Stimulated activated CD4-positive, alpha-beta T cell treated with anti-CD3 and anti-CD28 coated beads, Interleukin-4, amount 100 ng/mL, for 1 hour (primary cell): ENCODE measurements around the gene BATF.

Experiments
- DNase-seq: peaks from one replicate; pipeline ENCODE4 v3.0.0-alpha.2; 2020

The BATF gene

DNA sequence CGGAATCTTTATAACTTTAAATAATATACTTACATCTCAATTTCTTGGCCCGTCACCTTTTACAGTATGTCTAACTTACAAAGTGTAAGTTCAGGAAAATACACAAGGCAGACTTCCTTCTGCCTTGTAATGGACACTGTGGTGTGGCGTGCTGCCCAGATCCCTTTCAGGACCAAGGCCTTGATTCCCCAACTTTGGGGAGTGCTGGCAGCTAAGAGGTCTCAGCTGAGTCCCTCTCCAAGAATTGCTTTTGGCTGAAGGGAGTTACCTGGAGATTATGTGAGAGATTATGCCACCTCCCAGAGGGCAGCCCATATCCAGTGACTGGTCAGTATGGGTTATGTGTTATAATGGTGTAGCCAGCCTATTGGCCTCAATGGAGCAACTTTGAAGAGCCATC lies 21.2 kb upstream of the BATF start:
- no peak for DNase-seq

DNA sequence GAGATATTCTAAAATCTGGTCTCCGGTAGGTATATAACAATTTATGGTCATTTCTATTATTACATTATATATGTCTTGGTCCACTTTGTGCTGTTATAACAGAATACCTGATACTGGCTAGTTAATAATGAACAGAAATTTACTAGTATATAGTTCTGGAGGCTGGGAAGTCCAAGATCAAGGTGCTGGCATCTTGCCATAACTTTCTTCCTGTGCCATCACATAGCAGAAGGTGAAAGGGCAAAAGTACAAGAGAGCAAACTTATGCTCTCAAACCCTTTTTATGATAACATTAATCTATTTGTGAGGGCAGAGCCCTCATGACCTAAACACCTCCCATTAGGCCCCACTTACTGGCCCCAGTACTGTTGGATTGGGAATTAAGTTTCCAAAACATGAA lies 17.9 kb upstream of the BATF start:
- DNase-seq, result no peak

DNA sequence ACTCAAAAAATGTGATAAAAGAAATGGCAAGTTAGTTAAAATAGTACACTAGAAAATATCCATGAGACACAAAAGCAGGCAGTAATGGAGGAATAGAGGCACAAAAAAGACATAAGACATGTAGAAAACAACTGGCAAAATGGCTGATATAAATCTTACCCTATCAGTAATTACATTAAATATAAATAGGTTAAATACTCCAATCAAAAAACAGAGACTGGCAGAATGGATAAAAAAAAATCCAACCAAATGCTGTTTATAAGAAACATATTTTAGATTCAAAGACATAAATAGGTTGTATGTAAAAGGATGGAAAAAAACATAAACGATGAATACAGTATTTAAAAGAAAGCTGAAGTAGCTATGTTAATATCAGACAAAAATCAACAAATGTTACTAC lies 15.3 kb upstream of the BATF start:
- no peak for DNase-seq

DNA sequence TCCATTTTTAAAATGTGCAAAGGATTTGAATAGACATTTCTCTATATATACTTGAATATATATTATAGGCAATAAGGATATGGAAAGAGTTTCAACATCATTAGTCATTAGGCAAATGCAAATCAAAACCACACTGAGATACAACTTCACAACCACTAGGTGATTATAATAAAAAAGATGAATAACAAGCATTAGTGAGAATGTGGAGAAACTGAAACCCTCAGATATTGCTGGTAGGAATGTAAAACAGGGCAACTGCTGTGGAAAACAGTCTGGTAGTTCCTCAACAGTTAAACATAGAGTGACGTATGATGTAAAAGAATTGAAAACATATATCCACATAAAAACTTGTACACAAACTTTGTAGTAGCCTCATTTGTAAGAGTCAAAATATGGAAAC lies 11.7 kb upstream of the BATF start:
- no peak for DNase-seq

DNA sequence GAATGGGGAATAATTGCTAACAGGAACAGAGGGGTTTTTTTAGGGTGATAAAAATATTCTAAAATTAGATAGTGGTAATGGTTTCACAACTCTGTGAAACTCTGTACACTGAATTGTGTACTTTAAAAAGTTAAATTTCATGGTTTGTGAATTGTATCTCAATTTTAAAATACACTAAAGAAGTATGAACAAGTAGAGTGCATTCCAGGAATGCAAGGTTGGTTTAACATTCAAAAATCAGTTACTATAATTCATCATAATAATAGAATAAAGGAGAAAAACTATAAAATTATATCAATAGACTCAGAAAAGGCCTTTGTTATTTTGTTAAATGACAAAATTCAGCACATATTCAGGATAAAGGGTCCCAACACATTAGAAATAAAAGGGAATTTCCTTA lies 11.1 kb upstream of the BATF start:
- DNase-seq, result no peak

DNA sequence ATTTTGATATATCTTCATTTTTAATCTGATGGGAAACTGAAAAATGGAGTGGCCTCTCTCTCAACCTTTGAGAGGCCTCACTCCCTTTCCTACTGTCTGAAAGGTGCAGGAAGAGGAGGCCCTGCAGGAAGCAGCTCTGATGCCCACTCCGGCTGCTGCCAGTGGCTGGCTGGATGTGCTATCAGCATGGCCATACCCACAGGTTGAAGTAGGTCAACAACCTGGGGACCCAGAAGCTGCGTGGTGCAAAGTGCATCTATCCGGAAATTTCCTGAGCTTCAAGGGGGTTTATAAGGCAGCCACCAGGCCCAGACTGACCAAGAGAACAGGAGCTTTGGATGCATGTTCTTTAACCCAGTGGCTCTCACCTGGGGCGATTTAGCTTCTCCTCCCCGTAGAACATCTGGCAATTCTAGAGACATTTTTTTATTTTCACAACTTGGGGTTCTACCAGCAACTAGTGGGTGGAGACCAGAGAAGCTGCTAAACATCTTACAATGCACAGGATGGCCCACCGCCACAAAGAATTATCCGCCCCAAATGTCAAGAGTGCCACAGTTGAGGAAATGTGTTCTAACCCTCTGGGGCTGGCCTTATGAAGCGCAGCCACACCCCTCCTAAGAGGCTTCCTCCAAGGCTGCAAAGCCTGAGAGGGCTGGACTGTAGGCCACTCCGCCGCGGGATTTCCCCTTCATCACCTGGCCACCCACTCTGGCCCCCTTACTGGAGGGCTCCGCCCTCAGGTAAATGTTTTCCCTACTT lies 8.2 kb upstream of the BATF start:
- DNase-seq, result no peak

DNA sequence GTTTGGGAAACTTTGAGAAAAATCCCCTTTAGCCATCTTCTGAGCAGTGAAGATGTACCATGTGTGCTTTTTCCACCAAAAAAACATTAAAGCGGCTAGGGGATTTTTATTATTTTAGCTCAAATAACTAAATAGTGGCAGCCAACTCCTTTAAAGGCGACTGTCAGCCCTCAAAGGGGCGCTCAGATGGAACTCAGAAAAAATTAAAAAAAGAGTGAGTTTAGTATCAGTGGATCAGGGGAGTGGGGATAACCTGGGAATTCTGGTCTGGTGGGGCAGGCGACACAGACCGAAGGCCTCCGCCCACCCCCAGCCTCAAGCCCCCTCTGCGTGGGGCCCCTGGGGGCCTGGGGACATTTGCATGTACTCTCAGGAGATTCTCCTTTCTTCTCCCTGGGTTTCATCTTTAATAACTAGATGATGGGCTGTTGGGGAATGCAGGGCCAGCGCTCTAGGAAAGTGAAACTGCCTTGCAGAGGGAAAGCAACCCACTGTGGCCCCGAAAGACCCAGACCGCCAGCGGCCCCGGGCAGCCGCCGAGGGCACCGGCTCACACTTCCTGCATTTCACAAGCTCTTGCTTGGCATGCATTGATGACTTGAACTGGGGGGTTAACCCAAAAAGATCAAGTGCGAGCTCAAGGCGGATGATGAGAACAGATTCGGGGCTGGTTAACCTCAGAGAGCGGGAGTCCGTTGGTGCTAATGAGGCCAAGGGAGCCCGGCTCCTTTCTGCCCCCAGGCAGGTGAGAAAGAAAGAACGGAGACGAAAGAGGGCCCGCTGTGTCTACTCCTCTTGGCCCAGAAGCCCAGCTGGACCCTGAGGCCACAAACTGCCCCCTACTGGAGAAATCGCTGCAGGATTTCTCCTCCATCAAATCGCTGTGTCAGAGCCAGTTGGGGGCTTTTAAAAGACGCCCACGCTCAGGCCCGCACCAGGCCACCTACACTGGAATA lies 7.3 kb upstream of the BATF start:
- peak; percentile 42 for DNase-seq

DNA sequence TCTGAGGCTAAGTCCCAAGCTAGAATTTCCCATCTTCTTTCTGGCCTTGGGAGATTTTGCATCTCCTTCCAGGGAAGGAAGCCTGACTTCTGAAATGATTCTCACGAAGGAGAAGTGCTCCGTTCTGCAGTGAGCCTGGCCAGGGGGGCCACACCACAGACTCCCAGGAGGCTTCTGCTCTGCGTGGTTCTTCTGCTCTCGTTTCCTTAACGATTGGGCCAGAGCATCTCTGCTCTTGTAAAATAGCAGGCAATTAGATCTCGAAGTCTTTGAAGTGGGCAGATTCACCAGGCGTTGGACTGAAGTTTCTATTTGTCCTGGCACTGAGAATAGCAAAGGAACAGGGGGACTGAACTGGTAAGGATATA lies 6.7 kb upstream of the BATF start:
- no peak for DNase-seq

DNA sequence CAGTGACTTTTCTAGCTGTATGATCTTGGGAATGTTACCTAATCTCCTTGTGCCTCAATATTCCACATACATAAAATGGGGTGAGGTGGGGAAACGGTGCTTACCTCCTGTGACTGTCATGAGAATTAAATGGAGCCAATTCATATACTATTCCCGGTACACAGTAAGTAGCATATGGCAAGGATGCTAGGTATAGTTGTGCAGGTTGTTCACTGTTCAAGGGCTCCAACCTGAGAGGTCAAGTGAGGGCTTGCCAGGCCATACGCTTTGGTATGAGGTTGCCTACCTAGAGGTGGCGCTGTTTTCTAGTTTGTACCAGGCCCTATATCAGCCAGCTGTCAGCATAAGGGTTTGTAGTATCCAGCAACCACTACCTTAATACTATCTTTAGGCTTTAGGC lies 3.6 kb upstream of the BATF start:
- no peak for DNase-seq

DNA sequence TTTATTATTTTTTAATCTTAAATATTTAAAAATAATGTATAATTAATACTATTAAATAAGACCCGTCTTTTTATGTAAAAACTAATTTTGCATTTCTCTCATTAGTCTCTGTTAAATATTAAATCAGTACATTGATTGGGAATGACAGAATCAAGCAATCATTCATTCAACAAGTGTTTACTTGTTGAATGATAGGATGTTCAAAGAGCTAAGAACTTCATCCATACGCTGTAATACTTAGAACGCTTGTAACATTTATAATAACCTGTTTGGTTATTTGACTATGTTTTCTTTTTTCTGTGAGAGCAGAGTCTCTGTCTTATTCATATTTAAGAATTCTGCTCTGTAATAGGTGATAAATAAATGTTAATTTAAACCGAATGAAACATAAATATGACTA lies 2.9 kb upstream of the BATF start:
- DNase-seq, result no peak

DNA sequence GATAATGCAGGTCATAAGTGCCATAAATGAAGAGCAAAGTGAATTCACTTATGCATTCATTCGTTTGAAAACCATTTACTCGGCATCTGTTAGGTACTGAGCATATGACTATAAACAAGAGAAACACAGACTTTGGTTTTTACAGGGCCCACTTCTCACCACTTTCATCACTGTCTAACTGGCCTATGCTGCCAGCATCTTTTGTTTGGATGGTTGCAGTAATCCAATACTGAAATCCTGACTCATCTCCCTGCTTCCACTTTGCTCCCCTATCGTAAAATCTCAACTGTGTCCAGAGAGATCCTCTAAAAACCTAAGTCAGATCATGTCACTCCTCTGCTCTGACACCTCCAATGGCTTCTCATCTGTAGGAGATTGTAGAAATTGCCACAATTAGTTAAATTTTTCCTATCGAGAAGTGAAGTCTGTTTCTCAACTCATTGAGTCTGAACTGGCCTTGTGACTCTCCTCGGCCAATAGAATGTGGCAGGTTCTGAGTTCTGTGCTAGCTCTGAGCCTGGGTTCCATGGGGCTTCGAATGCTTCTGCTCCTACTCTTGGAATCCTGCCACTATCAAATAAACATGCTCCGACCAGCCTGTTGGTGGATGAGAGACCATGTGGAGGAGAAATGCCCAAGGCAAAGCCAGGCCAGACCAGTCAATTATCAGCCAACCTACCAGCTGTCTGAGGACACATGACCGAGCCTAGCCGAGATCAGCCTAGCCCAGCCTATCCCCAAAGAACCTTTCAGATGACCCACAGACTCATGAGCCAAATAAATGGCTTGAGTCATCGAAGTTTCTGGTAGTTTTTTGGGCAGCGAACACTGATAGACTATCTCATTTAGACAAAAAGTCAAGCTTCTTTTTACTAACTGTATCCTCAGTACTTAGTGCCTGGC lies 2.2 kb upstream of the BATF start:
- no peak for DNase-seq

DNA sequence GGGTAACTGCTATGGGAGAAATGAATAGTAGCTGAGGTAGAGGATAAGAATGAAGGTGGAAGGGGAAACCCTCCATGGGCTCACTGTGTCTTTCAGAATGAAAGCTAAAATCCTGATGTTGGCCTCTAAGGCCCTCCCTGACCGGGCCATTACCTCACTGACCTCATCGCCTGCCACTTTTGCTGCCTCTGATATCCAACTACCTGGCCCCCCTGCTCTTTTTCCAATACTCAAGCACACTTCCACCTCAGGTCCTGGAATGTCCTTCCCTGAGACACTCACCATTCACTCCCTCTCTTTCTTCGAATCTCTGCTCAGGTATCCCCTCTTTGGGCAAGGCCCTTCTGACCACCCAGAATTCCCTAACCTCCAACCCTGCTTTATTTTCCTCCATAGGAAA lies 1.4 kb upstream of the BATF start:
- DNase-seq, result no peak

DNA sequence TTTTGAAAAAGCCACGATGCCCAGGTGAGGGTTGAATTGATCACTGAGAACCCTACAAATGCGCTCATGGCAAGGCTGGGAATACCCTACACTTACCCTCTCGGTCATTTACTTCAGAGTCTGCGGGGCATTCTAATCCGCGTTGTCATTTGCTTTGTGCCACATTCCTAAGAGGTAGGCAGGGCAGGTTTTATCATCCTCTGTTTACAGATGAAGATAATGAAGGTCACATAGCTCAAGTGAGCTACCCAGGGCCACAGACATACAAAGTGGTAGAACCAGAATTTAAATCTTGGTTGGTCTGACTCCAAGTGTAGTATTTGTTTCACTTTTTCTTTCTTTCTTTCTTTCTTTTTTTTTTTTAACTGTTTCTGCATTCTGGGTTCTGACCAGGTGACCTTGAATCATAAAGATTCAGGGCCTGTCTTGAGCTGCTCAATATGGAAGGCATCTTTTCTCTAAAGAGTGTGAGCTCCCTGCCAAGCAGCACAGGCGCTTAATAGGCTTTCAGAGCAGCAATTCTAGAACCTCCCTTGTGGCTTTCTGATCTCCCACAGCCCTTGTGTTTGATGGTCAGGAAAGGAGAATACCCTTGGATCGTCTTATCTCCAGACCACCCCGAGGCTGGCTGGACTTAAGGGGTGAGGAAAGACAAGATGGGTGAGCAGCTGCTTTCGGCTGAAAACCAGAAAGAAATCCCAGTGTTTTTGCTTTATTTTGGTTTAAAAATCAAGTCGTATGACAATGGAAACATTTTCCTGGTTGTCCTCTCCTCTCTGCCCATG lies 662 bp upstream of the BATF start:
- DNase-seq, result no peak

DNA sequence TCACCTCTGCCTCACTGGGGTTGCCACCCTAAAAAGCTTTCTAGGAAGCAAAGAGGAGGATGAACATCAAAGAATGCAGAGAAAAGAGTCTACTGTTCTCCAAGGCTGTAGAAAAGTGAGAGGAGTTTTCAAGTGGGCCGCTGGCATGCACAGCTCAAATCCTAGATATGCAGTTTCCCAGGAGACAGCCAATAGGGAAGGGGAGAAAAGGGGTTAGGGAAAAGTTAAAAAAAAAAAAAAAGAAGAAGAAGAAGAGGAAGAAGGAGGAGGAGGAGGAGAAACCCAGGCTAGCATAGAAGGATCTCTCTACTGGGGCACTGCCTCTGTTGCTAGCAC lies 682 bp downstream of the BATF start:
- DNase-seq, result no peak

DNA sequence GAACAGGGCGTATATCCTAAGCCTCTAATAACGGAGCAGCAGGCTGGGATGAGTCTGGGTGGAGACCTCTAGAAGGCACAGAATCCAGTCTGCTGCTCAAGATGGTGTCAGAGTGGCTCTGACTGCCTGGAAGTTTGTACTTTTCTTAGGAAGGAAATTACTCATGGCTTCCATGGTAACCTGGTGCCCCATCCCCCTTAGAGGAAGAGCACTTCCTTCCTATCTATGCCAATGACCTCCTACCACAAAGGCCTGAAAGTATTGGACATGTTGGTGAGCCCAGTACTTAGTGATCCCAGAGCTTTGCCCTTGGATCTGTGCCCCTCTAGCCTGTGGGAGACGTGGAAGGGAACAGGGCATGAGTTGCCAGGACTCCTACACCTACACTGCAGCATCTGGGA lies 1.5 kb downstream of the BATF start:
- DNase-seq, result no peak

DNA sequence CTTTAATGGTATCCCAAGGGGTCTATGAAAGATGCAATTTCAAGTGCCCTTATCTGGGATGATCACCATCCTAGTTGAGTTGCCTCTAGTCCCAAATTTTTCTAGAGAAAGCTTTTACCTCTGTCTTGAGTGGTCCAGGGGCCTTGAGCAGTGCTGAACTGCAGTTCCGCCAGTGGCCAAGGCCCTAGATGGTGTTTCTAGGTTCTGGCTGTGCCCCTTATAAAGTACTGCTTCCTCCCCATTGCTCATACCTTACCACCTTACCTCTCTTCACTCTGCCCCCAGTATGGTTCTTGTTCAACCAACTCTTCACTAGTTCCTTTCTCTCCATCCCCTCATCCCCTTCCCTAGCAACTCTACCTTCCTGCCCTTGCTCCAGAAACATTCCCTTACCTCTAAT lies 3.7 kb downstream of the BATF start:
- DNase-seq, result no peak

DNA sequence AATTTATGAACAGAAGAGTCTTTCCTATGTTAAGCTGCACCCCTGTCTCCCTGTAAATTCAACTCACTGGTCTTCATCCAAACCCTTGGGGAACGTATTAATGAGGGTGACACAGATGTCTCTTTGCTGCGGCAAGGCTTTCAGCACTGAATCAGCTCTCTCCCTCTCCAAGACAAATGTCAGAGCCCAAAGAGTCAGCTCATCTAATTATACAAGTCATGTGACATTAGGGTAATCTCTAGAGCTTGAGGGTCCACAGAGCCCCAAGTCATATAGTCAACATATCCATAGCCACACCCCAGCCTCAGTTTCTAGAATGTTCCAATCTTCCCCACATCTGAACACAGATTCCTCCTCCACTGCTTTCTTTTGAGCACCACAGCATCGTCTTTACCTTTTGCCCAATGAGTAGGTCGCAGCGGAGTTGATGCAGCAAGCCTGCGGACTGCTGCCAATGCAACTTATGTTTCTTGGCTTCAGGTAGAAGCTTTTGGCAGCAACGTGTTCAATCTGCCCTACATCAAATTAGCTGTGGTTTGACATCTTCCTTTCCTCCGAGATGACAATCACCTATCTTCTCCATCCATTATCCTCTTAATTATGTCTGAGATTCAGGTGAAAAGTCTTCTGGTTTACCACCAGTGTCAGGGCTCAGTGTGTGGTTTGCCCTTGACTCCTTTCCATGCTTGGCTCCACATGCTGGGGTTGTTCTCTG lies 5.3 kb downstream of the BATF start:
- DNase-seq, result no peak

DNA sequence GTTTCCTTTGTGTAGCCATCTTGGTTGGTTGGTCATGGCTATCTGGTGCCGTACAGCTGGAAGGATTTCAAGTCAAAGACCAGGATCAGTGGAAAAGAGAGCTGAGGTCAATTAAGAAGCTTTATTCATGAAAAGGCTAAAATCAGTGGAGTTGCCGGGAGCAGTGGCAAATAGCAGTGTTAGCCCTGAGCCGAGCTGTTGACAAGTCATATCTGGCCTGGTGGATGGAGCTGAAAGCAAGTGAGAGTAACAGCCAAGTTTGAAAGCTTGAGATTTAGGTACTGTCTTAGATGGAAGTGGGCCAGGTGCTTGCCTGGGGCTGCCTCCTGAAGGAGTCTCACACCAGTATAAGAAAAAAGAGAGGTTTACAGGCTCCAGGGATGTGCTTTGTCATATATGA lies 9.0 kb downstream of the BATF start:
- DNase-seq, result no peak

DNA sequence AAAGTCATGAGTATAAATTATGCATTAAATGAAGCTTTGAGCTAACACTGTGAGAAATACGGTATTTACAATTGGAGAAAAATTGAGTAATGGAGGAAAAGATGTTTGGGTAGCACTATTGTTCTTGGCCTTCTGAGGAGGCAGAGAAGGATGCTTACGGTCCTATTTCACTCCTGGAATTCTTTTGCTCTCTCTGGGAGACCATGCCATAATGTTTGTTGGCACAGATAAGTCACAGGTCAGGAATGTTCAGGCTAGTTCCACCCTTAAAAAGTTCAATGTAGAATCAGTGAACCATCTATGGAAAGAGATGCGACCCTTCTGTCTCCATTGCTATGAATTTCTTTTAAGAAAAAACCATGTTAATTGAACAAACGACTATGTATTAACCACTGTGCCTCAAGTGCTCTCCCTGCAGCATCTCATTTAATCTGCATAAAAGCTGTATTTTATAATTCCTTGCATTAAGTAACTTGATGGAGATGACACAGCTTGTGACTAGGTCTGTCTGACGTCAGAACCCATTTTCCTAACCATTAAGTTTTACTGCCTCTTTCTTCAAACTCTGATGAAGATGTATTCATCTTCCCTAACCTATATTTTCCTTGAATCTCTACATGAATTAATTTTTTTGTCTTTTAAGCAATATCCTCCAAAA lies 9.5 kb downstream of the BATF start:
- no peak for DNase-seq

DNA sequence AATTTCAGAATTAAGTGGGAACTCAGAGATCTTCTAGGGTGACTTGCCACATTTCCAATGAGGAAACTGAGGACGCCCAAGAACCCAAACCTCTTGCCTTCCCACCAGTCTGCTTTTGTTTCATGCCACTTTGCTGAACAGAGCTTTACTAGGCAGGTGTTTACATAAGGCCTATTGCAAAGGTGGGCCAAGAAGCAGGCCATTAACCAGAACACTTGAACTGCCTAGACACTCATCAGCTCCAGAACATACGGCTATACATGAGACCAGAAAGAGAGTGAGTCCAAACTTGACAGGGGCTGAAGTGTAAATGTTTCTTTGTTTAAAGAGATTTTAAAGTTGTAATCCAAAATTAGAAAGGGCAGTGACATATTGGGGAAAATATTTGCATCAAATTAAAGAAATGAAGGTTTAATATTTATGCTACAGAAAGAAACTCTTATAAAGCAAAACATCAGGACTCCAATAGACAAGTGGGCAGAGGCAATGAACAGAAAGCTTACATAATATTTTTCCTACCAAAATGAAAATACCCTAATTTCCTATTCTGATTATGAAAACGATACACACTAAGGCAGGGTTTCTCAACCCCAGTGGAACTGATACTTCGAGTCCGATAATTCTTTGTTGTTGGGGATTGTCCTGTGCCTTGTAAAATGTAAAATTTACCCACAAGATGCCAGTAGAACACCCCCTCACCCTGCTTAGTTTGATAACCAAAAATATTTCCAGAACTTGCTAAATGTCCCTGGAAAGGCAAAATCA lies 11.7 kb downstream of the BATF start:
- DNase-seq, result no peak
